Embryonic facial prominence (tissue), 1 donor: ENCODE data around the gene IGF1R.

Source experiments
- DNase-seq: peaks from one replicate; pipeline ENCODE4 v3.0.0-alpha.2; 2016; ENCODE audit errors: extremely low spot score

Gene IGF1R

GRCh38 chr15:98724494-98724893 is 76.2 kb downstream of the IGF1R start:
- no peak for DNase-seq

GRCh38 chr15:98725874-98726273 is 77.5 kb downstream of the IGF1R start:
- no peak for DNase-seq

GRCh38 chr15:98727115-98728040 is 79.0 kb downstream of the IGF1R start:
- DNase-seq: no peak

GRCh38 chr15:98728082-98728810 is 79.9 kb downstream of the IGF1R start:
- DNase-seq: no peak

GRCh38 chr15:98728811-98729160 is 80.4 kb downstream of the IGF1R start:
- no peak for DNase-seq

GRCh38 chr15:98729446-98730042 is 81.2 kb downstream of the IGF1R start:
- DNase-seq: no peak

- DNase-seq: no peak
Measured at GRCh38 chr15:98730860-98731711, 82.7 kb downstream of the IGF1R start.

GRCh38 chr15:98731712-98732450 is 83.5 kb downstream of the IGF1R start:
- no peak for DNase-seq

- DNase-seq: no peak
Measured at GRCh38 chr15:98733098-98733497, 84.8 kb downstream of the IGF1R start.

- no peak for DNase-seq
Measured at GRCh38 chr15:98734466-98735199, 86.3 kb downstream of the IGF1R start.

- DNase-seq: no peak
Measured at GRCh38 chr15:98735304-98735703, 87.0 kb downstream of the IGF1R start.

- no peak for DNase-seq
Measured at GRCh38 chr15:98735895-98736617, 87.7 kb downstream of the IGF1R start.

GRCh38 chr15:98737159-98737558 is 88.8 kb downstream of the IGF1R start:
- DNase-seq: no peak

GRCh38 chr15:98737721-98738120 is 89.4 kb downstream of the IGF1R start:
- DNase-seq: no peak

- no peak for DNase-seq
Measured at GRCh38 chr15:98738689-98739401, 90.5 kb downstream of the IGF1R start.

GRCh38 chr15:98740295-98740694 is 92.0 kb downstream of the IGF1R start:
- DNase-seq: no peak

GRCh38 chr15:98740963-98741362 is 92.6 kb downstream of the IGF1R start:
- no peak for DNase-seq

- DNase-seq: no peak
Measured at GRCh38 chr15:98743177-98743576, 94.8 kb downstream of the IGF1R start.

- DNase-seq: no peak
Measured at GRCh38 chr15:98744506-98744905, 96.2 kb downstream of the IGF1R start.
